ENCODE results near the gene GLIS1. TPM values are rescaled to one million over a fixed set of nuclear protein-coding genes. Genes with fewer than 3 reads are reported as not detected.

The GLIS1 gene
- polyA plus RNA-seq, 1 donor from 2014 or later = not detected

GRCh38 chr1:53658489-53659230 is 80.3 kb downstream of the GLIS1 start:
- no peak for TF ChIP-seq SMC3 (conservative IDR thresholded peaks at IDR 0.05; ENCODE audit: poor library complexity)
- no peak for TF ChIP-seq CTCF (IDR thresholded peaks at IDR 0.05; ENCODE audit: poor library complexity, severe bottlenecking)
- no peak for TF ChIP-seq POLR2AphosphoS5 (IDR thresholded peaks at IDR 0.05)
- no peak for TF ChIP-seq TAF1 (IDR thresholded peaks at IDR 0.05; ENCODE audit: low read depth)
- no peak for TF ChIP-seq MXI1 (conservative IDR thresholded peaks at IDR 0.05; ENCODE audit: poor library complexity, severe bottlenecking)
- TF ChIP-seq, protein P1, sequence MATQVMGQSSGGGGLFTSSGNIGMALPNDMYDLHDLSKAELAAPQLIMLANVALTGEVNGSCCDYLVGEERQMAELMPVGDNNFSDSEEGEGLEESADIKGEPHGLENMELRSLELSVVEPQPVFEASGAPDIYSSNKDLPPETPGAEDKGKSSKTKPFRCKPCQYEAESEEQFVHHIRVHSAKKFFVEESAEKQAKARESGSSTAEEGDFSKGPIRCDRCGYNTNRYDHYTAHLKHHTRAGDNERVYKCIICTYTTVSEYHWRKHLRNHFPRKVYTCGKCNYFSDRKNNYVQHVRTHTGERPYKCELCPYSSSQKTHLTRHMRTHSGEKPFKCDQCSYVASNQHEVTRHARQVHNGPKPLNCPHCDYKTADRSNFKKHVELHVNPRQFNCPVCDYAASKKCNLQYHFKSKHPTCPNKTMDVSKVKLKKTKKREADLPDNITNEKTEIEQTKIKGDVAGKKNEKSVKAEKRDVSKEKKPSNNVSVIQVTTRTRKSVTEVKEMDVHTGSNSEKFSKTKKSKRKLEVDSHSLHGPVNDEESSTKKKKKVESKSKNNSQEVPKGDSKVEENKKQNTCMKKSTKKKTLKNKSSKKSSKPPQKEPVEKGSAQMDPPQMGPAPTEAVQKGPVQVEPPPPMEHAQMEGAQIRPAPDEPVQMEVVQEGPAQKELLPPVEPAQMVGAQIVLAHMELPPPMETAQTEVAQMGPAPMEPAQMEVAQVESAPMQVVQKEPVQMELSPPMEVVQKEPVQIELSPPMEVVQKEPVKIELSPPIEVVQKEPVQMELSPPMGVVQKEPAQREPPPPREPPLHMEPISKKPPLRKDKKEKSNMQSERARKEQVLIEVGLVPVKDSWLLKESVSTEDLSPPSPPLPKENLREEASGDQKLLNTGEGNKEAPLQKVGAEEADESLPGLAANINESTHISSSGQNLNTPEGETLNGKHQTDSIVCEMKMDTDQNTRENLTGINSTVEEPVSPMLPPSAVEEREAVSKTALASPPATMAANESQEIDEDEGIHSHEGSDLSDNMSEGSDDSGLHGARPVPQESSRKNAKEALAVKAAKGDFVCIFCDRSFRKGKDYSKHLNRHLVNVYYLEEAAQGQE (IDR thresholded peaks at IDR 0.05; ENCODE audit: borderline replicate concordance) = no peak
- no peak for TF ChIP-seq EZH2 (IDR thresholded peaks at IDR 0.05; ENCODE audit: borderline replicate concordance, insufficient read depth, low read length, poor library complexity, severe bottlenecking)
- TF ChIP-seq EP300 (conservative IDR thresholded peaks at IDR 0.05; ENCODE audit: poor library complexity, severe bottlenecking) = no peak
- TF ChIP-seq RAD21 (conservative IDR thresholded peaks at IDR 0.05) = no peak
- H4K20me1 ChIP-seq (ENCODE audit: insufficient read depth) = no peaks in the 10 kb centered on the region
- H3K4me2 ChIP-seq (ENCODE audit: low read length) = no peak overlapping the region
- no peaks in the 10 kb centered on the region for H3K27me3 ChIP-seq (ENCODE audit: insufficient read depth, low read depth, low read length)
- H3K9ac ChIP-seq (ENCODE audit: low read length) = no peak overlapping the region
- H3K36me3 ChIP-seq (ENCODE audit: insufficient read depth, low read length) = no peaks in the 10 kb centered on the region
- H3F3A ChIP-seq (ENCODE audit: insufficient read depth, low read length, poor library complexity, severe bottlenecking) = no peaks in the 10 kb centered on the region
- no peaks in the 10 kb centered on the region for H3K9me3 ChIP-seq (ENCODE audit: low read length)
- no peak overlapping the region for H2AFZ ChIP-seq (ENCODE audit: low read depth, low read length)
- H3K79me2 ChIP-seq (replicated peaks; ENCODE audit: insufficient read depth, low read length) = no peaks in the 10 kb centered on the region
- H3K9me2 ChIP-seq (ENCODE audit: insufficient read depth, low read length) = no peaks in the 10 kb centered on the region
- no peak overlapping the region for H3K4me3 ChIP-seq (ENCODE audit: low read length)
- no peak overlapping the region for H3K27ac ChIP-seq (ENCODE audit: low read length)

GRCh38 chr1:53657891-53658396 is 81.0 kb downstream of the GLIS1 start:
- Histone ChIP-seq H3K9ac (ENCODE audit: low read length) (no peak overlapping the region), H3K4me2 (ENCODE audit: low read length) (no peak overlapping the region), H3K27me3 (ENCODE audit: insufficient read depth, low read depth, low read length) (no peaks in the 10 kb centered on the region), H3K4me3 (ENCODE audit: low read length) (no peak overlapping the region), H2AFZ (ENCODE audit: low read depth, low read length) (no peak overlapping the region), H3K79me2 (replicated peaks; ENCODE audit: insufficient read depth, low read length) (no peaks in the 10 kb centered on the region), H3K9me2 (ENCODE audit: insufficient read depth, low read length) (no peaks in the 10 kb centered on the region), H3K36me3 (ENCODE audit: insufficient read depth, low read length) (no peaks in the 10 kb centered on the region), H3F3A (ENCODE audit: insufficient read depth, low read length, poor library complexity, severe bottlenecking) (no peaks in the 10 kb centered on the region), H3K27ac (ENCODE audit: low read length) (no peak overlapping the region), H4K20me1 (ENCODE audit: insufficient read depth) (no peaks in the 10 kb centered on the region), H3K9me3 (ENCODE audit: low read length) (no peaks in the 10 kb centered on the region)
- no peak for TF ChIP-seq EZH2 (IDR thresholded peaks at IDR 0.05; ENCODE audit: borderline replicate concordance, insufficient read depth, low read length, poor library complexity, severe bottlenecking)
- no peak for TF ChIP-seq TAF1 (IDR thresholded peaks at IDR 0.05; ENCODE audit: low read depth)
- TF ChIP-seq RAD21 (conservative IDR thresholded peaks at IDR 0.05) = no peak
- TF ChIP-seq MXI1 (conservative IDR thresholded peaks at IDR 0.05; ENCODE audit: poor library complexity, severe bottlenecking) = no peak
- no peak for TF ChIP-seq EP300 (conservative IDR thresholded peaks at IDR 0.05; ENCODE audit: poor library complexity, severe bottlenecking)
- no peak for TF ChIP-seq CTCF (IDR thresholded peaks at IDR 0.05; ENCODE audit: poor library complexity, severe bottlenecking)

Data from neural cell (in vitro differentiated cells).